Nephron (organoid): ENCODE results near the gene ALDH5A1.

ENCODE experiments used
- H3K27ac Mint-ChIP-seq, 3 experiments: 2 replicates each; pipeline ENCODE4 v1.8.0; 2020; ENCODE audit warnings: mixed read lengths in 3 of 3, mild to moderate bottlenecking in 2 of 3, moderate library complexity in 1 of 3
- H3K27me3 Mint-ChIP-seq: 2 replicates; pipeline ENCODE4 v1.8.0; 2021; ENCODE audit warnings: low read depth, mild to moderate bottlenecking, moderate library complexity, mixed read lengths
- H3K36me3 Mint-ChIP-seq: 2 replicates; pipeline ENCODE4 v1.8.0; 2020; ENCODE audit warnings: low read depth, mixed read lengths
- H3K4me1 Mint-ChIP-seq: 2 replicates; pipeline ENCODE4 v1.8.0; 2020; ENCODE audit warnings: mixed read lengths
- H3K4me3 Mint-ChIP-seq, 3 experiments: 2 replicates each; pipeline ENCODE4 v1.8.0; 2020; ENCODE audit warnings: mild to moderate bottlenecking in 3 of 3, mixed read lengths in 3 of 3, moderate library complexity in 2 of 3
- H3K9me3 Mint-ChIP-seq: 2 replicates; pipeline ENCODE4 v1.8.0; 2020; ENCODE audit warnings: mixed read lengths
- TF ChIP-seq, protein P1 (sequence below), 3 experiments: fragments of 200-600 bp; sonication (generic); IDR thresholded peaks; one replicate each; pipeline ENCODE4 v1.5.0; 2021; ENCODE audit warnings: antibody characterized with exemption in 3 of 3; ENCODE audit not compliant: unreplicated experiment in 3 of 3

Gene ALDH5A1

DNA sequence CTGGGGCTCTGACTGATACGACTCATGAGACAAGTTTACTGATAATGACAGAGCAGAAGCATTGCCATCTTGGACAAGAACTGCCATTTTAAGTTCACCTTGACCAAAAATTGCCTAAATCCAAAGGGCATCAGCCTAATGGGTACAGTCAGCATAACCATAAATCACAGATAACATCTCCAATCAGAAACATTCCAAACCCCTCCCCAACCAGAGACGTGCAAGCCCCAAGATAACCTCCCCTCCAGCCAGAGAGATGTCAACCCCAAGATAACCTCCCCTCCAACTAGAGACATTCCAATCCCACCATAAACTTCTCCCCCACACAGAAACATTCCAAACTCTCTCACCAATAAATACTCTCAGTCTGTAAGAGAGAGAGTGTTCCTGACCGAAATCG is 15.9 kb upstream of the ALDH5A1 start:
- Mint-ChIP-seq H3K4me3 (no peak overlapping the region), H3K36me3 (peaks cover 8% of the 10 kb centered on the region), H3K9me3 (peaks cover 6% of the 10 kb centered on the region), H3K27ac (no peak overlapping the region), H3K4me1 (no peaks in the 10 kb centered on the region), H3K27me3 (no peaks in the 10 kb centered on the region)
- TF ChIP-seq, protein P1, sequence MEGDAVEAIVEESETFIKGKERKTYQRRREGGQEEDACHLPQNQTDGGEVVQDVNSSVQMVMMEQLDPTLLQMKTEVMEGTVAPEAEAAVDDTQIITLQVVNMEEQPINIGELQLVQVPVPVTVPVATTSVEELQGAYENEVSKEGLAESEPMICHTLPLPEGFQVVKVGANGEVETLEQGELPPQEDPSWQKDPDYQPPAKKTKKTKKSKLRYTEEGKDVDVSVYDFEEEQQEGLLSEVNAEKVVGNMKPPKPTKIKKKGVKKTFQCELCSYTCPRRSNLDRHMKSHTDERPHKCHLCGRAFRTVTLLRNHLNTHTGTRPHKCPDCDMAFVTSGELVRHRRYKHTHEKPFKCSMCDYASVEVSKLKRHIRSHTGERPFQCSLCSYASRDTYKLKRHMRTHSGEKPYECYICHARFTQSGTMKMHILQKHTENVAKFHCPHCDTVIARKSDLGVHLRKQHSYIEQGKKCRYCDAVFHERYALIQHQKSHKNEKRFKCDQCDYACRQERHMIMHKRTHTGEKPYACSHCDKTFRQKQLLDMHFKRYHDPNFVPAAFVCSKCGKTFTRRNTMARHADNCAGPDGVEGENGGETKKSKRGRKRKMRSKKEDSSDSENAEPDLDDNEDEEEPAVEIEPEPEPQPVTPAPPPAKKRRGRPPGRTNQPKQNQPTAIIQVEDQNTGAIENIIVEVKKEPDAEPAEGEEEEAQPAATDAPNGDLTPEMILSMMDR (IDR thresholded peaks at IDR 0.05; ENCODE audit: unreplicated experiment in 3 of 3) = no peak

DNA sequence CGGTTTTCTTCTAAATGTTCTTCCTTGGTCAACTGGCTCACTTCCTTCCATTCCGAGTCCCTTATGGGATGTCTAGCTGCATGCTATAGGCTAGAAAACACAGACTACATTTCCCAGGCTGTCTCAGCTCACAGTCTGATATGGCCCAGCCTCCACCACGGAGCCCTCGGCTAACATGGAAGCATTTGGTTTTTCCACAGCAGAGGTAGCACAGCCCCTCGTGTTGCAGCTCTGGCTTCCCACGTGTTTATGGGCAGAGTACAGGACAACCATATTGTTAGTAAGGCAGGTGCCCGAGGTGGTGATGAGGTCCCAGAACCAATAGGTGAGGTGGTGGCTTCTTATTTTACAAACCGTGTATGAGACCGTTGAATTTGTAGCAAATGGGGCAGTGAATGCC is 14.1 kb upstream of the ALDH5A1 start:
- Mint-ChIP-seq H3K4me1 (no peaks in the 10 kb centered on the region), H3K4me3 (no peak overlapping the region), H3K27ac (no peak overlapping the region), H3K27me3 (no peaks in the 10 kb centered on the region), H3K36me3 (peaks cover 8% of the 10 kb centered on the region), H3K9me3 (peaks cover 6% of the 10 kb centered on the region)
- TF ChIP-seq, protein P1 (IDR thresholded peaks at IDR 0.05; ENCODE audit: unreplicated experiment in 3 of 3) = no peak

DNA sequence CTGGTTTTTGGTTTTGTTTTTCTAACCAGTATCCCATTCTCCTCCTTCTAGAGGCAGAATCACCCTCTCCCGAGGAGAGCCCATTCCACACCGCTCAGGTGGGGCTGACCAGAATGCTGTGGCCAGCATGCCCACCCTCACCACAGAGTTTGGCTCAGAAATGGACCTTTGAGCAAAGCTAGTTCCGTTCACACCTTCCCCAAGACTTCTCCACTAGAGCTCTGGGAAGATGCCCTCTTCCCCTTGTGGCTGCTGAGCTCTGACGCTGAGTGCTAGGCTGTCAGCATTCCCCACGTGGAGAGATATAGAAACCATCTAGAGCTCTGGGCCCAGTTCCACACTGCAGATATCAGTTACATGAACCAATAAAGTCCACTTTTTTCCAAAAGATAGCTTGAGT is 13.3 kb upstream of the ALDH5A1 start:
- H3K27me3 Mint-ChIP-seq = no peaks in the 10 kb centered on the region
- no peaks in the 10 kb centered on the region for H3K4me1 Mint-ChIP-seq
- no peak overlapping the region for H3K4me3 Mint-ChIP-seq
- H3K36me3 Mint-ChIP-seq = peaks cover 8% of the 10 kb centered on the region
- TF ChIP-seq, protein P1 (IDR thresholded peaks at IDR 0.05; ENCODE audit: unreplicated experiment in 3 of 3) = no peak
- H3K9me3 Mint-ChIP-seq = peaks cover 6% of the 10 kb centered on the region
- no peak overlapping the region for H3K27ac Mint-ChIP-seq

DNA sequence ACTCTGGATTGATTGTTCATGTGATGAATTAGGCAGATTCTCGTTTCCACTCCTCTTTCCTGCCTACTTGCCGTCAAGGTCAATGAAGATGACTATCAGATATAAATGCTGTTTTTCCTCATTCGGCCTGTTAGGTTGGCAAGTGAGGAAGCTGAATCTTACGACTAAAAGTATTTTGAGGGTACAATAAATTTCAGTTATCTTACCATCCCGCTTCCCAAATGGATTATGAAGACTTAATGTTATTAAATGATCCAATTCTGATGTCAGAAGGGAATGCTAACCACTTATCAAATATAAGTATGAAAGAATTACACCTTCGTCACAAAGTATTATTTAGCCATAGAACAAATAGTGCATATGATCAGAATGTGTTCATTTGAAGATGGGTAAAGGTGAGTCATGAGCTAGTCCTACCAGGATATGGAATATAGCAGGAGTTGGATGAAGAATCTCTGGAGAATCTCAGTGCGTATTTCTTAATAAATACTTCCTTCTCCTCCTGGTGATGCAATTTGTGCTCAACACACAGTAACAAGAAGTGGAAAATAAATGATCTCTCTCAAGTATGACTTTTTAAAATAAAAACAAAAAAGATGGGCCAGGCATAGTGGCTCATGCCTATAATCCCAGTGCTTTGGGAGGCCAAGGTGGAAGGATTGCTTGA is 10.0 kb upstream of the ALDH5A1 start:
- Mint-ChIP-seq H3K27me3 (no peaks in the 10 kb centered on the region), H3K9me3 (no peaks in the 10 kb centered on the region), H3K36me3 (peaks cover 3% of the 10 kb centered on the region), H3K27ac (no peak overlapping the region), H3K4me3 (no peak overlapping the region), H3K4me1 (peaks cover 8% of the 10 kb centered on the region)
- TF ChIP-seq, protein P1 (IDR thresholded peaks at IDR 0.05; ENCODE audit: unreplicated experiment in 3 of 3) = no peak

DNA sequence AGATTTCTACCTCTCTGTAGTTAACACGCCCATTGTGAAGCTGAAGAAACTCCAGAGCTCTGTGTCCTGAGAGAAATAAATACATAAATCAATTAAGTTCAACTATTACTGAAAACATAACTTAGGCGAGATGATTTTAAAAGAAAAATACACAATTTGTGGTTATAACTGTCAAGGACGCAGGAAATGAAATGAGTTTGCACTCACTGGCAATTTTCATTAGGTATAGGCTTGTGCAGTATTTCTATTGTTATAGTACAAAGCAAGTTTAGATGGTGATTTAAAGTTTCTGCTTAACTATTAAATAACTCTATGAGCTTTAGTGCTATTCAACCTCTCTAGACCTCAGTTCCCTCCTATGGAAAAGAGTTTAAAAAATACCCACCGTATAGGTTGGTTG is 8.7 kb upstream of the ALDH5A1 start:
- TF ChIP-seq, protein P1 (IDR thresholded peaks at IDR 0.05; ENCODE audit: unreplicated experiment in 3 of 3) = no peak
- H3K27me3 Mint-ChIP-seq = no peaks in the 10 kb centered on the region
- H3K4me1 Mint-ChIP-seq = peaks cover 16% of the 10 kb centered on the region
- H3K27ac Mint-ChIP-seq = no peak overlapping the region
- no peaks in the 10 kb centered on the region for H3K9me3 Mint-ChIP-seq
- H3K4me3 Mint-ChIP-seq = no peak overlapping the region
- no peaks in the 10 kb centered on the region for H3K36me3 Mint-ChIP-seq

DNA sequence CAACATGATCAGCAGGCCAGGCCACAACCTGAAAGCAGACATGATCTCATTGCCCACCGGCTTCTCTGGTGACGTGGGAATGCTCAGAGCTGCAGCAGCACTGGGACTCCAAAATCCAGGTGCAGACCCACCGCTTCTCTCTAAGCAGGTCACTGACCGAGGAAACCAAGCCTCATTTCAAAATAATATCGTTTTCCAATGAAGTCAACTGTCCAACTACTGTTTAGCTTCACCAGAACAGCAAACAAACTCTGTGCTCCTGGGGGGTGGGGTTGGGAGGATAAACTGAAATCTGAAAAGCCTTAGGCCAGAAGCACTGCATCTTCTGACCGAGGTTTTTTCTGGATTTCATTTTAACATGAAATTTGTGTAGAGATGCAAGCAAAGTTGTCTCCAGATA is 5.3 kb upstream of the ALDH5A1 start, which contains the start of gene GPLD1:
TSS of gene GPLD1 (minus strand) at position 109 of the 400 bp plus-strand sequence. CDS start at position 42, 67 bp downstream.
- Mint-ChIP-seq H3K9me3 (no peaks in the 10 kb centered on the region), H3K4me3 (peak within 1 kb of the TSS in 1 of 3 experiments; percentile 33), H3K27me3 (peaks cover 4% of the 10 kb centered on the region), H3K36me3 (no peaks in the 10 kb centered on the region), H3K27ac (no peak within 1 kb of the TSS), H3K4me1 (peaks cover 27% of the 10 kb centered on the region)
- TF ChIP-seq, protein P1 (IDR thresholded peaks at IDR 0.05; ENCODE audit: unreplicated experiment in 3 of 3) = no peak
